HT1080 (cell line): ENCODE results near the gene CYB5R4. TPM values are rescaled to one million over a fixed set of nuclear protein-coding genes. Genes with fewer than 3 reads are reported as not detected.

Source experiments
- DNase-seq: peaks from one replicate; pipeline ENCODE4 v3.0.0-alpha.2; 2015; ENCODE audit warnings: low read depth
- polyA plus RNA-seq, 2 experiments: library from polyadenylated mRNA; depleted of rRNA; stranded (reverse); fragments of >200 nt; gene quantifications; 2 replicates each; pipeline ENCODE4 v1.2.3, GENCODE V29; 2015
- total RNA-seq: library from RNA; depleted of rRNA; stranded (reverse); fragments of >200 nt; shearing (Covaris generic); gene quantifications from 2 replicates; pipeline ENCODE4 v1.2.3, GENCODE V29; 2014; rRNA removed

Gene CYB5R4, protein sequence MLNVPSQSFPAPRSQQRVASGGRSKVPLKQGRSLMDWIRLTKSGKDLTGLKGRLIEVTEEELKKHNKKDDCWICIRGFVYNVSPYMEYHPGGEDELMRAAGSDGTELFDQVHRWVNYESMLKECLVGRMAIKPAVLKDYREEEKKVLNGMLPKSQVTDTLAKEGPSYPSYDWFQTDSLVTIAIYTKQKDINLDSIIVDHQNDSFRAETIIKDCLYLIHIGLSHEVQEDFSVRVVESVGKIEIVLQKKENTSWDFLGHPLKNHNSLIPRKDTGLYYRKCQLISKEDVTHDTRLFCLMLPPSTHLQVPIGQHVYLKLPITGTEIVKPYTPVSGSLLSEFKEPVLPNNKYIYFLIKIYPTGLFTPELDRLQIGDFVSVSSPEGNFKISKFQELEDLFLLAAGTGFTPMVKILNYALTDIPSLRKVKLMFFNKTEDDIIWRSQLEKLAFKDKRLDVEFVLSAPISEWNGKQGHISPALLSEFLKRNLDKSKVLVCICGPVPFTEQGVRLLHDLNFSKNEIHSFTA
- total RNA-seq = 9.4 and 14.9 TPM in 2 replicates
- polyA plus RNA-seq (2015; cell fraction: cytosol; rRNA removed) = 14.3 and 22.2 TPM in 2 replicates
- polyA plus RNA-seq (2015; cell fraction: nucleus; rRNA removed) = 5.8 and 6.6 TPM in 2 replicates

DNA sequence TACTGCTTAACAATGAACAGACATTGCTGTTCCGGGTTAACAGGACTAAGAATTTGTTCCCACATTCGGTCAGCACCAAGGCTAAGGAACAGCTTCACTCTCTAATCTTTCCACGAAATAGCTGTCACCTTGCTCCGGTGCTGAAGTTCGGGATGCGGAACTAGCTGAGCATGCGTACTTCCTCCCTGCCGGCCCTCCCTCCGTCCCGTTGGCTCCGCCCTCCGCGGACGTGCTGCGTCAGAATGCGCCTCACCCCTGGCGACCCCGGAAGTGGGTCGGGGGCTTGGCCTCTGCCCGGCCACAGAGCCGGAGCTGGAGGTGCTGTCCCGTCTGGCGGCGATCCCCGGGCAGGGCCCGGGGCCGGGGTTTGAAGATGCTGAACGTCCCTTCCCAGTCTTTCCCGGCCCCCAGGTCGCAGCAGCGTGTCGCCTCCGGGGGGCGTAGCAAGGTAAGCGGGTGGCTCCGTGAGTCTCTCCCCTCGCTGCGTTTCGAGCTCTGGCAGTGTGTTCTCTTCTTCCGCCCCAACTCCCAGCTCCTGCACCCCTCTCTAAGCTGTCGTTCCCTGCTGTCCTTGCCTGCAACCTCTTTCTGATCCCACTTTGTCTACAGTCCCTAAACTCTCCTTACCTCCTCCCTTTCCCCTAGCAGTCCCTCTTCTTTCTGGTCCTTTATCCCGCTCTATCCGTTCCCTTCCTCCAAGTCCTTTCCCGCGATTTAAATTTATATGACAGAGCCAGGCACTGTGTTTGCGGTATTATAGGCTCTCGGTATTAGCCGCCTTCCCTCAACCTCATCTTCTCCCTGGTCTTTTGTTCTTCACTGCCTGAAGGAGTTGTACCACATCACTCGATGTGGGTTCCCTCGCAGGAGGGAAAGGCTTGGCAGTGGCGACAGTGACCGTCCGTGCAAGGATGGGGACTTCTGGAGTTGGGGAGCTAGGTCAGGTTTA lies at the start of gene CYB5R4:
CYB5R4 (plus strand) TSS at position 280 of the 949 bp plus-strand sequence; CDS start at position 374, 94 bp downstream.
- DNase-seq = peak; percentile 91

DNA sequence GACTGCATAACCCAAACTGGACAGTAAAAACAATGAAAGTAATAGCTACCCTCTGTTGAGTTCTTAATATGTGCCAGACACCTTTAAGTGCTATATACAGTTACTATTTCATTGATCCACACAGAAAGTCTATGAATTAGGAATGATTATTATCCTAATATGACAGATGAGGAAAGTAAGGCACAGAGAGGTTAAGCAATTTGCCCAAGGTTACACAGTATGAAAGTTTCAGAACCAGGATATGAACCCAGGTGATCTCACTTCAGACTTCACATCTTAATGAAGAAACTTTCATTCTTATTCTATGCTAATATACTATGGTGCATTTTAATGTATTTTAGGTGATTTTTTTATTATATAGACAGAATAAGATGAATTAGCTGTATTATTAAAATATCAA lies 46.9 kb upstream of the CYB5R4 start:
- no peak for DNase-seq

DNA sequence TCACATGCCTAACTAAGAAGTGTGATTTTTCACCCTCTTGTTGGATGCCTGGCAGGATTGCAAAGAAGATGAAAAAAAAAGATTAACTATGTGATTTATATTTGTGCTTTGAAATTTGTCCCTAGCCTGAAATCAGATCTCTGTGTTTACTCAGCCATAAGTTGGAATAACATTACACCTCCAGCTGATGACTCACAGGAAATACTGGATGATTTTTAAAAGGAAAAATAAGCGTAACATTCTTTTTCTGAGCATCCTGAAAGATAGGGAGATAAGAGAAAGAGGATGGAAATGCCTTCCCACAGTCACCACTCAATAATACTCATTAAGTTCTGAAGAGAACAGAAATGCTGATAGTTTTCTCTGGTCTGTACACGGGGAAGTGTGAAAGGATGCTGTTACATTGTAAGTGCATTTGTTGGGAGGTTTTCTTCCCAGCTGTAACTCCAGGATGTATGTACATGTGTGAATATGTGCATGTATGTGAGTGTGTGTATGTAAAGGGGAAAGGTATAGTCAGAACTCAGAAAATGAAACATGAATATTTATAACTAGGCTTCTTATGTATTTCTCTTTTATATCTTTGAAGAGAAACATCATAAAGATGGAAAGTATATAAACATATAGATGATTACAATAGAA lies 43.7 kb upstream of the CYB5R4 start:
- peak; percentile 19 for DNase-seq

DNA sequence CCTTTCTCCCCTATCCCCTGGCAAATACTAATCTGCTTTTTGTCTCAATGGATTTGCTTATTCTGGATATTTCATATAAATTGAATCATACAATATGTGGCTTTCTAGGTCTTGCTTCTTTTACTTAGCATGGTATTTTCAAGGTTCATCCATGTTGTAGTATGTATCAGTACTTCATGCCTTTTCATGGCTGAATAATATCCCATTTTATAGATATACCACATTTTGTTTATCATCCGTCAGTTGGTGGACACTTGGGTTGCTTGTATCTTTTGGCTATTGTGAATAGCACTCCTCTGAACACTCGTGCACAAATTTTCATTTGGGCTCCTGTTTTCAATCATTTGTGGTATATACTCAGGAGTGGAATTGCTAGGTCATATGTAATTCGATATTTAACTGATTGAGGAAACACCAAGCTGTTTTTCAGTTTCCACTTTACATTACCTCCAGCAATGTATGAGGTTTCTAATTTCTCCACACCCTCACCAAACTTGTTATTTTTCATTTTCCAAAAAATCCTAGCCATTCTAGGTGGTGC lies 36.8 kb upstream of the CYB5R4 start:
- no peak for DNase-seq

DNA sequence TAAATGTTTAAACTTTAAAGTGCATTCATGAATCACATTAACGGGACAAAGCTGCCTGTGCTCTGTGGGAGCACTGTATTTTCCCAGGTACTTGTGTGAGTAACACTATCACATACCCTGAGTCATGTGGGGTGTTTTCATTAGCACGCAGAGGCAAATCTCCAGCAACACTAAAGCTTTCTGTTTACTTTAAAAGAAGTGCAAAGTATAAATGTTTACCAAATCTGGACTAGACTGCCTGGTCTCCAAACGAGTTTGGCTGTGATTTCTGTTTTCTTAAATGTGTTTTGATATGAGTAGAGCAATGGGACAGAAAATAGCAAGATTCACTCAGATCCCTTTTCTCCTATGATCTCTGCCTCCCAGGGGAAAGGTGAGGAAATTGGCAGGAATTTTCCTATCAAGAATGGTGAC lies 35.1 kb upstream of the CYB5R4 start:
- peak; percentile 40 for DNase-seq

DNA sequence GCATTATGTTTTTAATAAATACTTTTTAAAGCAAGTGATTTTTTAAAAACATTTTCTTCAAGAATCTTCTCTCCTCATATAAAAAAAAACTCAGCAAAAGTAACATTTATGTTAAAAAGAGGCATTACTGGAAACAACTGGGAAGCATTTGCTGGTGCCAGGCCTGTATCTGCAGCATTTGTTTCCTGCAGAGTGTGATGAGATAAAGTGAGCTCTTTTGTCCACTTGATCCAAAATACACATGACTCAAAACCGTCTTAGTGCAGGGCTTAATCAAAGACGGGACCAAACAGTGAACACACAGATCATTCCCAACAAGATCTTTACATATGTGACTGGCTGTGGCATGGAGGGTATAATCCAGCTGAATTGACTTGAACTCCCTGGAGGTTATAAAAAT lies 34.7 kb upstream of the CYB5R4 start:
- DNase-seq = no peak

DNA sequence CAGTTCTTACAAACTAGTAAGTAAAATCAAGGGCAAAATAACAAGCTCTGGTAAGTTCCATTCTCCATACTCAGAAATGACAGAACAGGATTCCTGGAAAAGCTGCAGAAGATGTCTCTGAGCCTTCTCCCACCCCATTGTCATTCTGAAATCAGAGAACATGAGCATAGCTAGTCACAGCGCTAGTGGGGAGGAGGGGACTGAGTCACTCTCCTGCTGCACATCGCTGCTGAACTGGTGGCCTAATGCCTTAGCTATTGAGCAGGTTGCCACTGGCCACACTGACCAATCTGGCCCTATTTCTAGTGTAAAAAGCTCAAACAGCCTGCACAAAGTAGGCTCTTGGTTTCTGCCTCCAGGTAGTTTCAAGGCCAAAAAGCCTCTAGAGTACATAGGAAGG lies 32.4 kb upstream of the CYB5R4 start:
- peak; percentile 6 for DNase-seq

DNA sequence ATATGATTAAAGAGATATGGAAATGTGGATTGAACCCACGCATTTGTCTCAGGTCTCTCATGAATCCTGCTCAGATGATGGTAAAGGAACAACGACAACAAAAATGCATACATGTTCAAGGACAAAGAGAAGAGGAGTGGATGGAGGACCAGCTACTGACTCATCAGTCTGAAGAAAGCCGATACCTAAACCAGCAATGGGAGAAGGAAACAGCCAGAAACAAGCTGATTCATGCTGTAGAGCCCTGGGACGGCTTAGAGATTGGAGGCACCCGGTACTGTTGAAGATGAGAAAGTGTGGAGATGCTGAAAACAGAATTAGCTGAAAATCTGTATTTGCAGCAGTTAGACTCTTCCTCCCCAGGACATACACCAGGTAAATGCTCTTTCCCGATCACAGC lies 20.8 kb upstream of the CYB5R4 start:
- peak; percentile 76 for DNase-seq

DNA sequence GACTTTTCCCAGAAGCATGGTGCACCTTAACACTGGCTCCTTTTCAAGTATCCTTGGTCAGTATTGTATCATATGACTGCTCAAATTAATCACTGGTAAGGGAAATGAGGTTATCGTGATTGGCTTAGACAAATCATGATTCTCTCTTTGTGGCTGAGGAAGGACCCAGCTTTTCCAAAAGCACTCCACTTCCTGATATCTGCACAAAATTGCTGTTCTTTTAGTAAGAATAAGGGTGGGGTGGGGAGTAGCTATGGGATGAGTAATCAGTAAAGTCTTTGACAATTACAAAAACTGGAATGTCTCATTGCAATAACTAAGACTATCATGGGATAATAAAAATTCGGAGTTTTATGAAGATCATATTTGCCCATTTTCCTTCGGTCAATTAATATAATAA lies 15.3 kb upstream of the CYB5R4 start:
- peak; percentile 59 for DNase-seq

DNA sequence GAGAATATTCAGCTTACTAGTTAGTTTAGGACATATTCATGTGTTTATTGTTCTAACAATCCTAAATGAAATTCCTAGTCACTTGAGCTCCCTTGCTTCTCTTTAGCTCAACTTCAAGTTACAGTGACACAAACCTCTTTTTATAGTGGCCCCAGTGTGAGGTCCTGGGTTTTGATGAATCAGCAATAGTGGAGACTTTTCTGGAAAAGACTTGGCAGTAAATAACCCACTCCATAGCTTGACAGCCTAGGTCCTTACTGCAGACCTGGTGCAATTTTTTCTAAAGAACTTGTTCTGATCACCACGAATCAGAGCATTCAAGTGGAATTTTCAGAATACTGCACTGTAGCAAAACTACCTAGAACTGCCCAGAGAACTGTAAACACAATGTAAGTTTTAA lies 13.2 kb upstream of the CYB5R4 start:
- no peak for DNase-seq

DNA sequence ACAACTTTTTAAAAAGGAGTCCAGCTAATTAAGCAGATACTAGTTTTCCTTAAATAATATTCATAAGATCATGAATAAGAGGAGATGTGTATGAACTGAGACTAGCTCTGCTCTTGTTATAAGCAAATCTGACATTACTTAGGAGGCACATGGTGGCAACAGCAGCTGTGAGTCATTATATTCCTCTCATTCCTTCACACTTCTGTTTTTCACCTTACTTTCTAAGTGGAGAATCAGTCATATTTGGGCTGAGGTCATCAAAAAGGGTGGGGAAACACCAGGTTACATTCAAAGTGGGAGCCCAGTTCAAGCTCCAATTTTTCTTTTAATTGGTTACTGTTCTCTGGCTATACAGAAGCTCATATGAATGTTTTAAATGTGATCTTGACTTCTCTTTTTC lies 12.3 kb upstream of the CYB5R4 start:
- no peak for DNase-seq

DNA sequence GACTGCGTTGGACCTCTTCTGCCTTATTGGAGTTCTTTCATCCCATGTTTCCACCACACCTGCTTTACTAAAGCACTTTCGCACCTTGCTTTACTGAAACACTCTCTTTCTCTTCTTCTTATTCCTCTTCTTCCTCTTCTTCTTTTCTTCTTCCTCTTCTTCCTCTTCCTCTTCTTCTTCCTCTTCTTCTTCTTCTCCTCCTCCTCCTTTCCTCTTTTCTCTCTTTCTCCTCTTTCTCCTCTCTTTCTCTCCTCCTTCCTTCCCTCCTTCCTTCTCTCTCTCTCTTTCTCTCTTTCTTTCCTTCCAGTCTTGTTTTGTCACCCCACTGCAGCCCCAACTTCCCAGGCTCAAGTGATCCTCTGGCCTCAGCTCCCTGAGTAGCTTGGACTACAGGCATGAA lies 10.4 kb upstream of the CYB5R4 start:
- DNase-seq = no peak

DNA sequence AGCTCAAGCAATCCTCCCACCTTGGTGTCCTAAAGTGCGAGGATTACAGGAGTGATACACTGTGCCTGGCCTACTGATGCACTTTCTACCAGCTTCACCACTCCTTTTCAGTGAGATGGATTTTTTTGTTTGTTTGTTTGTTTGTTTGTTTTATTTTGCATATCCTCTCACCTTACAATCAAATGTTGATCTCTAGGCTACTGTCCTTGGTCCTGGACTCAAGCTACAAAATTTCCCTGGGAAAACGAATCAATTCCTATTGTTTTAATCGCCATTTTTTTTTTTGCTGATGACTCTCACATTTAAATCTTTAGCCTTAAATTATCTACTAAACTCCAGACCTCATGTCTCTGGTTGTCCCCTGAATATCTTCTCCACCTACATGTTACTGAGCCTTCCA lies 9.9 kb upstream of the CYB5R4 start:
- no peak for DNase-seq

DNA sequence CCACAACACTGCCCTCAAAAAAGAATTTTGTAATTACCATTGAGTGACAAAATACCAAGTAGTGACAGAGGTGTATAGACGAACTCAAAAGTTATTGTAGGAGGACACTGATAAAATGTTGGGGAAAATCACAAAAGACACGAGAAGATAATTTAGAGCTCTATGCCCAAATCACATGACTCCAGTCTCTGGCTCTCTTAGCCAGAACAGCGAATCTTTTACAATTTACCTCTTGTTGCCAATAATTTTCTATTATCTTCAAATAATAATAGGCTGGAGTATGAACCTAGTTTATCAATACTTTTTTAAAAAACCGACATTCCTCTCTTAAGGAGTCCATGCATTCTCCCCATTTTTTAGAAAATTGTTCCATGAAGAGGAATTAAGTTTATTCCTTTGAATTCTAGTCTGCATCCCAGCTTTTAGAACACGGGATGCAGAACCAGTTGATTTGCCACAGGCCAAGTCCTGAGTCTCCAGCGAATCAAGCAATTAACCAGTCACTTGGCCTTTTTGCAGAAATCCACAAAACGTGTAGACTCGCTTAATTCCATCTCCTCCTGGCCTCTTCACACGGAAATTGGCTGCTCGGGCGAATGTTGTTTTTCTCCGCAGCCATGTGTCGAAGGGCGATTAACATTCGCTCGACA lies 6.8 kb upstream of the CYB5R4 start:
- DNase-seq = no peak

DNA sequence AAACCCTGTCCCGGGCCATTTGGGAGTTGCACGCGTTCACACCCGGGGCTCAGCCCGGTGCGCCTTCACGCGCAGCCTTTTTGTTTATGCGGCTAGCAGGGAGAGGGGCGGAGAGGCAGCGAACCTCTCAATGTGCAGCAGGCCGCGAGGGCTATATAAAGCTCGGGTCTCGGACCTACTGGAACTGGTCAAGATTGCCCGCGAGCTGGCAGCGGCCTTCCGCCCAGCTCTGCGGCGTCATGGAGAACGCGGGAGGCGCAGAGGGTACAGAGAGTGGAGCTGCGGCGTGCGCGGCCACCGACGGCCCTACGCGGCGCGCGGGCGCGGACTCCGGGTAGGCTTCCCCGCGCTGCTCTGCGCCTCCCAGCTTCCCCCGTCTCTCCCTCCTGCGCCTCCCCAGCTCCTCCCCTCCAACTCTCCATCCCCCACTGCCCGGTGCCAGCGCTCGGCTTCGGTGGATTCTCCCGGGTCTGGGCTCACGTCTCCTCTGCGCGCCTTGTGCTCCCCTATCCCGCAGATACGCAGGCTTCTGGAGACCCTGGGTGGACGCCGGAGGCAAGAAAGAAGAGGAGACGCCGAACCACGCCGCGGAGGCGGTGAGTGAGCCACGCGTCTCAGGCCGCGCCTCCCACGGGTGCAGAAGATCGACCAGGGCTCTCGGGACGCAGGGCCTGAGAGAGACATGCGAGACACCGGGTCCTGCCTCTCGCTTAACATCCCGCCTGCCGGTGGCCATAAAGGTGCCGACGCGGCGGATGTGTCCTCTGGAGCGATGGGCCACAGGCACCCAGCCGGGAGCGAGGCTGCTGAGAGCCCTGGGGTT lies 6.1 kb upstream of the CYB5R4 start, which contains the start of gene RIPPLY2:
RIPPLY2 (plus strand) TSS at position 183 of the 823 bp plus-strand sequence; CDS start at position 240, 57 bp downstream.
- DNase-seq = no peak

DNA sequence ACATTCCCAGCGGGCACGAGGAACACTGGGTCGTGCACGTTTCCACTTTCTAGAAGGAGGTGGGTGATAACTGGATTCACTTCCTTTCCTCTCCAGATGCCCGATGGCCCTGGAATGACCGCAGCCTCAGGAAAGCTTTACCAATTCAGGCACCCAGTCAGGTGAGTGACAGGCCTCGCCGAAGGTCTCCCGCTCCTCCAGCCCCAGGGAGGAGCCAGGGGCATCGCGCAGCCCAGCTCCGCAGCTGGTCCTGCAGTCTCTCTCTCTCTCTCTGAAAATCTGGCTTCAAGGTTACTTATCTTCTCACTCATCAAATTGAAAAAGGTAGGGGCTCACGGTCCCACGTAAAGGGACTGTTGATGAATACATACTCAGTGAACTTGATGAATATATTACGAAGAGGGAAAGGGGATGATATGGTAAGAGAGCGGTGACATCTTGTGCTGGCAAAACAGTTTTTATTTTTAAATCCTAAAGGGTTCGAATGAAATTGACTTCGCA lies 5.4 kb upstream of the CYB5R4 start:
- no peak for DNase-seq

DNA sequence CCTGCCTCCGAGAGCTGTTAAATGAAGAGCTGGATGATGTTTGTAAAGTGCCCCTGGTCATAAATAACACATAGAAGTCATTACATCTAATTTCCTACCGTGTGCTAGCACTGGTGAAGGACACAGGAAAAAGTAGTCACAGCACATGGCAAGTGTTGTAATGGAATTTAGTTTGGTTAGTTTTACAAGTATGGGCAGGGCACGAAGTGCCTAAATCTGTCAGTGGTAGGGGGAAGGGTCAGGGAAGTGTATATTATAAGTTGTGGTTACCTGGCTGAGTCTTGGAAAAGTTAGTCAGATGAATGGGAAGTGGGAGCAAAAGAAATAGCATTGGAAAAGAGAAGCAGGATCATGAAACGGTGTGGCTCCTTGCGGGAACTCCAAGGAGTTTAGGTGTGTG lies 4.7 kb upstream of the CYB5R4 start:
- DNase-seq = no peak

DNA sequence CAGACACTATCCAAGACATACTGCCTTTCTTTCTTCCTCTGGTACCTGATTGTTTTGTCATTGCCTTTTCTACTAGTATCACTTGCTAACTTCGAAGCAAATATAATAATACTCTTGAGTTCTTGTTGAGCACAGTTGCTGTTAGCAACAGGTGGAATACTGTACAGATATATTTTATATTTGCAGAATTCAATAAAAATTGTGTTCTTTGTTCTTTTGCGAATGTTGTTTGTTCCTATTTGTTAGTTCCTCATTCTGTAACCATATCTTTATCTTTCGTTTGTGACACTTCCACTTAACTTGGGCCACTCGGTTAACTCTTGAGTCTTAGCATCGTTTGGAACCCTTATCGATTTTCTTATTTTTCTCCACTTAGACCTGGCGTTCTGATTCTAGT lies 868 bp downstream of the CYB5R4 start:
- no peak for DNase-seq

DNA sequence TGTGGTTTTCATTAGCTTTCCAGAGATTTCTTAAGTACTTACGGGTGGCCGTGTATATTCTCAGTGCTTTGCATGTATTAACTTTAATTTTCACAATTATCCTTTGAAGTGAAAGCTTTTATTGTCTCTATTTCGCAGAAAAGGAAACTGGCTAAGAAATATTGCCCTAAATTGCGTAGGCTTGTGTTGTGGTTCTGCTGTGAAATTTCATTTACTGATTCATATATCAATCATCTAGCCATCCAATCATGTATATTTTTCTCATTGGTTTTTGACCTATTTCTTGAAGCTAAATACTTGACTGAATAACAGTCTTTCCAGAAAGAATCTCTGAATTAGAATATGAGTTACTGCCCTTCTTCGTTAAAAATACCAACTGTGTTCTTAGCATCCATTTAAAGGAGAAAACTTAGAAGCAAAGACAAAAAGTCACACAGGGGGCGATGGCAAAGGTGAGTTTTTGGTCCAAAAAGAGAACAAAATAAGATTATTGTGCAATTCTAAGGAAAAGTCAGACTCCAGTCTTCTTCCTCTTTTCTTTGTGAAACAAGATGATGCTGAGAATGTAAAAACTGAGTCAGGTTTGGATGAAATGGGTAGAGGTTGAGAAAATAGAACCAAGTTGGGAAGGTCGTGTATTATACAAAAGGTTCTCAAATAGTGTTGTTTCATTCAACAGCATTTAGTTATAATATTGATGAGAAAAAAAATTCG lies 1.4 kb downstream of the CYB5R4 start:
- no peak for DNase-seq
